Activated CD8-positive, alpha-beta memory T cell treated with anti-CD3 and anti-CD28 coated beads, Interleukin-2, amount 50 U/mL, for 1 hour (primary cell): Measurements from ENCODE around the gene KIAA0513.
A peak's percentile ranks its signal among the peaks of the same experiment; 100 is the strongest.

Experiments
- DNase-seq: peaks from one replicate; pipeline ENCODE4 v3.0.0-alpha.2; 2020; ENCODE audit errors: extremely low read depth

KIAA0513 gene

GRCh38 chr16:85069171-85069570, 41.6 kb downstream of the KIAA0513 start:
- no peak for DNase-seq

- DNase-seq, result no peak
Observed at GRCh38 chr16:85072076-85072860, 44.7 kb downstream of the KIAA0513 start.

DNA sequence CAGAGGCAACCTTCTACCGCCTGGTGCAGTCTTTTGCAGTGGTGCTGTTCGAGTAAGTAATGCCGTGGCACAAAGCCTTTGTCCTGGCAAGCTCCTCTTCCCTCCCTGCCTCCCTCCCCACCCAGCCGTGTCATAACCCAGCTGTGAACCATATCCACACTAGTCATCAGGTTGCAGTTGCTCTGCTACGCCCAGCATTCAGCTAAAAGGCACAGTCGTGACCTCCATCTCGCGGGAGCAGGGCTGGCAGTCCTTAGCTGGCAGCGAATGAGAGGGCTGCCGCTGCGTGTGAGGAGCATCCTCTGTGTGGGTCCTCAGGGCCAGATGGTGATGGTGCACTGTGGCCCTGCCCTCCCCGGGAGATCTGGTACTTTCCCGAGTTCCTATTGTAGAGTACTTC, 45.4 kb downstream of the KIAA0513 start:
- DNase-seq, result no peak

DNA sequence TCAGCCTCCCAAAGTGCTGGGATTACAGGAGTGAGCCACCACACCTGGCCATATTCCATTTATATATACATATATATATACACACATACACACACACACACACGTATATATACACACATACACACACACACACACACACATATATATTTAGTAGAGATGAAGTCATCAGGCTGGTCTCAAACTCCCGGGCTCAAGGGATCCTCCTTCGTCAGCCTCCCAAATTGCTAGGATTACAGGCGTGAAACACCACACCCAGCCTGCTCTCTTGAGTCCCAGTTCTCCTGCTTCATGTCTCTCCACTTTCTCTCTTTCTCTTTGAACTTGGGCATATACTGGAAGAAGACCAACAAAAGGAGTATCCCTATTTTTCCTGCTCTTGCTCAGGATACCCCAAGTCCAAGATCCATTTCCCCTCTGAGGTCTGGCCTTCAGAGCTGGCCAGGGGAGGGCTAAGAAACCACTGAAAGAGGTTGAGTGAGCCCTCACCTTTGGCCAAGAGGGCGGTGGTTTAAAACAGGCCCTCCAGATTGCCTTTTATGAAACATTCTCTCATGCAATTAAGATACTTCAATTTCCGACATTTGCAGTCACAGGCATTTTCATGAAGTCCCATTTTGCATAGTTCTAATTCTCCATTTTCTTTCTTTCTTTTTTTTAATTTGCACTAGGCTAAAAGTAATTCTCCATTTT, 46.8 kb downstream of the KIAA0513 start:
- DNase-seq, result no peak

DNA sequence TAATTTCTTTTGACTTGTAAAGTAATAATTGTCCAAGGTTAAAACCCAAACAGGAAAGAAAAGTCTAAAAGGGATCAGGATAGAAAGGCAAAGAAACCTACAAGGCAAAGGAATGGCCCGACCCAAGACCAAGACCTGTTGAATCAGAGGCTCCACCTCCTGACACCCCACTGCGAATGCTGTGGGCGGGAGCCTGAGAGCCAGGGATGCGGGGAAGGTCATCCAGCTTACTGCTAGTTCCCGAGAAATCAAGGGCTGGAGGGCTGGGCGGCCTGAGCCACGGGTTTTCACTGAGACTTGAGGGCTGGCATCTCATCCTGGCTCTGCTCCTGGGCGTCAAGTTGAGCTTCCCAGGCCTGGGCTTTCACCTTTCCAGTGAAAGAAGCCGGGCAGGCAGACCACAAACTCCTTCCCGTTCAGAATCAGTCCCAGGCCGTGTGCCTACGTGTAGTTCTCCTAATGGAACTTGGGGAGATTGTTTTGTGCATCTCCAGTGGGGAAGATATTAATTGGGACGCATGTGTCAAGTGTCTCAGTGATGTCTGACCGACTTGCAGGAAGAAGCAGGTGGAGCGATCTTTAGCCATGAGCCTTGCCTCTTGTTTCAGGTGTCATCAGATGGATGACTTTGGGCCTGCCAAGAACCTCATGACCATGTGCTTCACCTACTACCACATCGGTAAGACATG, 47.8 kb downstream of the KIAA0513 start:
- DNase-seq, result no peak

GRCh38 chr16:85077039-85077438, 49.4 kb downstream of the KIAA0513 start:
- no peak for DNase-seq

DNA sequence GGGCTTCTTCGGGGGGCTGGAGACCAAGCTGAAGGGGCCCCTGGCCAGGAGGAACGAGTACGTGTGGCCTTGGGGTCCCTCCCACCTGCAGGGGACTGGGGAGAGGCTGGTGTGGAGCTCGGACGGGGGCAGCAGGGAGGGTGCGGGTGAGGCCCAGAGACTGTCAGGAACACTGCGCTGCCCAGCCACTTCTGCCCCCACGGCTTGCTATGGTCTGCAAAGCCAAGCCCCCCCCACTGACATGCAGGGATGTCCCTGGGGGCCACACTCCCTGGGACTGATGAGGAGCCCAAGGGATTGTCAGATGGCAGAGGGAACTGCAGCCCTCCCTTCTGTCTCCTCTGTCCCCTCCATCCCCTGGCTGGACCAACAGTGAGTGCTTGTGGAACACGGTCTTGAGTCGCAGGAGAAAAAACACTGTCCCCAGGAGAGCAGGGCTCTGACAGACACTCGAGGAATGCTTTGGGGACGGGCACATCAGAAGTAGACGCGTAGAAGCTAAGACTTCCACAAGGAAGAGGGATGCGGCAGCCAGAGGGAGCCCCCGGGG, 50.1 kb downstream of the KIAA0513 start:
- no peak for DNase-seq

- DNase-seq, result no peak
Observed at GRCh38 chr16:85078226-85078625, 50.6 kb downstream of the KIAA0513 start.

GRCh38 chr16:85078952-85079351, 51.4 kb downstream of the KIAA0513 start:
- DNase-seq, result no peak

GRCh38 chr16:85079785-85080570, 52.4 kb downstream of the KIAA0513 start:
- DNase-seq, result no peak

- DNase-seq, result no peak
Observed at GRCh38 chr16:85081038-85081437, 53.4 kb downstream of the KIAA0513 start.

GRCh38 chr16:85081765-85082164, 54.2 kb downstream of the KIAA0513 start:
- DNase-seq, result no peak

DNA sequence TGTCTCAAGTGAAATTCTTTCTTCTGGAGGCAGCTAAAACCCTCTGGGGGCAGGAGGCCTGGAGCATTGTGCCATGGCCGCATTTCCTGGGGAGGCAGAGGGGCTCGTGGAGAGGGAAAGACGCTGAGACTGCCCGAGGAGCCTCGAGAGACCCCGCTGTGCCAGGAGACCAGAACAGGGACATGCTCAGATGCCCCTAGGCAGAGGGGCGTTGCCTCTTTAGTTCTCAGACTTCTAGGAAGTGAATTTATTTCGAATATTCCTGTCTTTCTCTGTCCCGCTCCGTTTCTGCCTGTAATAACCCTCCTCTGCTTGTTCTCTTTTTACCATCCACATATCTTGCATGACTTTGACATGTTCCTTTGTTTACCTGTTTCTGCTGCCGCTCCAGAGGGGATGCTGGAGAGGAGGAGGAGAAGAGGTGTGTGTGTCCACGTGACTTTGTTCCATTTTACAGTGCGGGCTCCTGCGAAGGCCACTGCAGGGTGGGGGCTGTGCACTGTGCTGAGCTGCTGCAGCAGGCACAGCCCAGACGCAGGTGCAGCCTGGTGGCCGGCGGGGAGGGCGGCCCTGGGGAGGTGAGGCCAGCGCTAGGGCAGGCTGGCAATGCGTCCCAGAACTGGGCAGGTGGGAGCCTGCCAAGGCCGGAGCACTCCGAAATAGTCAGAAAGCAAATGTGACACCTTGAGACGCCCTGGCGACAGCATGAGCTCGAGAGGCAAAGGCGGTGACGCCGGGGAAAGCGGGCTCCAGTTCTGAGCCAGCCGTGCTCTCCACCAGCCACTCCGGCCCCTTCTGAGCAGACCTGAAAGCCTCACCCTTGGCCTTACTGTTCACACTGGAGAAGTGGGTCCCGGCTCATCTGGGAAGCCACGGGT, 54.8 kb downstream of the KIAA0513 start:
- DNase-seq, result no peak

DNA sequence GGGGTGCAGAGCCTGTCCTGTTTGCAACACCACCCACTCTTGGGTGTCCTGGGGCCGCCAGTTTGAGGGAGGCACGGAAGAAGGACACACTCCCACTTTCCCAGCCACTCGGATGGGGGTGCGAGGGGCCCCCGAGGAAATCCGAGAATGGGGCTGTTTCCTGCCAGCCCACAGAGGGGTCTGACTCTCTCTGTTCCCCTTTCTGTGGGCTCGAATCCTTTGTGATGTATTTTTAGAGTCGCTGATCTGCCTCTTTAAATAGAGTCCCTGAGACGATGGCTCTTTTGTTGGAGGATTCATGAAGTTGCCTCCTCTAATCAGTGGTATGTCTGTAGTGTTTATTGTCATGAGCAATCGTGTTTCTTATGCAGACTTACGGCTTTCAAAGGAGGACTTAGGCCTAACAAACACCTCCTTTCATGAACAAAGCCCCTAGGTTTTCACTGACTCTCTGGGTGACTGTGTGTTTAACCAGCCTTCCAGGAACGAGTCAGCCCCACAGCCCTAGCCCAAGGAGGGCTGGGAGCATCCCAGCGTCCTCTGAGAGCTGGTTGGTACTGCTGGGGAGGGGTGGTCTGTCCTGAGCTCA, 55.5 kb downstream of the KIAA0513 start:
- DNase-seq, result no peak

DNA sequence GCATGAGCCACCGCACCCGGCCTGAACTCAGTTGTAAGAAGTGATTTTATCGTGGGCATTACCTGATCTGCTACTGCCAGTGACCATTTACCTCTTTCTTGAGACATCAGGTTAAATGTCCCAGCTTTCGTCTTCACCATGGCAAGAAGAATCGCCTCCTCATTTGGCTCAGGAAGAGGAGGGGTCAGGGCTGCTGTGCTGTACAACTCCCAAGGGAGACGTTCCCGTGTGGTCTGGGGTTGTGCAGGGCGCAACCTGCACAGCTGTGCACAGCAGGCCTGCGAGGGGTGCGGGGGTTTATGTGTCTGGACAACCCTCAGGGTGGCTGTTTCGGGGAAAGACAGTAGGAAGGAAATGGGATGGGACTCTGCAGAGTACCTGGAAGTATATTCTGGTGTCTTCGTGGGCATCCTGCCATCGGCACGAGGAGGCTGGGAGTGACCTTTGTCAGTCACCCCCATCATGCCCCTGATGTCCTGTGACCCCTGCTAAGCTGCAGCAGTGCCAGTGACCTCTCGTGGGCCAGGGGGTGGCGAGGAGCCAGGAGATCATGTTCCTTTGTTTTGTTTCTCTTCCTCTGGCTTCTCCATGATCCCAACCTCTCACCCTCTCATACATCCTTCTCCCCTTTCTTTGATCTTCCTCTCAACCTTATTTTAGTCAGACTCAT, 57.4 kb downstream of the KIAA0513 start:
- no peak for DNase-seq

GRCh38 chr16:85085721-85086120, 58.1 kb downstream of the KIAA0513 start:
- DNase-seq, result no peak

- peak; percentile 23 for DNase-seq
Observed at GRCh38 chr16:85086347-85087291, 59.0 kb downstream of the KIAA0513 start.

DNA sequence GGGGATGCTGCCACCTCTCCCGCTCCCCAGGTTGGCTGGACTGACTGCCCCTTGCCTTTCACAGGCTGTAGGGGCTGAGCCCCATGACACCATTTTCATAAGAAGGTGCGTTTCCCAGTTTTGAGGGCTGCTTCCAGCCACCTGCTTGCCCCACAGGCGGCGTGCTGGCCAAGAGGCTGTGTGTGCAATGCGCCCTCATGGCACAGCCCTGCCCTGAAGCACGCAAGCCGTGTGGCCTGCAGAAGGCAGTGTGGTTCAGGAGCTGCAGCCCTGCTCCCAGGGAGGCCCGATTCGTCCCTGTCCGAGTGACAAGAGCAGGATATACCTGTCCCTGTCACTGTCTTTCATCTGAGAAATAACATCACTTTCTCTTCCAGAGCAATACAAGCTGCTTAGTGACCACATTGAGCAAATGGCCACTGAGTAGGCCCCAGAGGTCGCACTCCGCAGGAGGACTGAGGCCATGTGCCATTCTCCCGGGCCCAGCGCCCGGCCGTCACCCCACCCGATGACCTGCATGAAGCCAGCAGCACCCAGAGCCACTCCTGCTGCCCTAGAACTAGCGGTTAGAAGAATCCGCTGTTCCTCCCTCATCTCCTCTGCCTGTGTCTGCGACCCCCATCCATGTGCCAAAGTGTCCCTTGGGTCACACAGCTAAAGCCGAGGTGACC, 60.4 kb downstream of the KIAA0513 start:
- DNase-seq, result no peak
